Activated CD4-positive, CD25-positive, alpha-beta regulatory T cell treated with anti-CD3 and anti-CD28 coated beads, Interleukin-2, amount 50 U/mL, for 72 hours (primary cell): ENCODE results near the gene PDE8A.
A peak's percentile ranks its signal among the peaks of the same experiment; 100 is the strongest.
"Not testable (repeated sequence)": the region's sequence is repeated elsewhere in the genome, so short reads cannot be mapped to it uniquely, and the experiment has no call there.

Experiments
- DNase-seq: peaks from one replicate; pipeline ENCODE4 v3.0.0; 2021

The PDE8A gene

DNA sequence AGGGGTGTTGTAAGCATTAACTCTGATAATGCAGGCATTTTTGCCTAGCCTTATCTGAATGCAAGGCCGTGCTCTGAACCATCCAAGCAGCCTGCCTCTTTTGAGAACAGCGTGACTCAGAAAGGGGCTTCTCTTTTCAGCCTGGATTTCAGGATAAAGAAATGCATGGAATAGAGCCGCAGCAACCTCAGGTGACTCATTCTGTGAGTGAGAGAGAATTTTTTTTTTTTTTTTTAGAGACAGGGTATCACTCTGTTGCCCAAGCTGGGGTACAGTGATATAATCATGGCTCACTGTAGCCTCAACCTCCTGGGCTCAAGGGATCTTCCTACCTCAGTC is 20.6 kb upstream of the PDE8A start:
- DNase-seq, result no peak

GRCh38 chr15:84961707-84962106 is 19.9 kb upstream of the PDE8A start:
- DNase-seq, result no peak

GRCh38 chr15:84962955-84963354 is 18.7 kb upstream of the PDE8A start:
- no peak for DNase-seq

GRCh38 chr15:84967380-84967779 is 14.3 kb upstream of the PDE8A start:
- DNase-seq, result no peak

DNA sequence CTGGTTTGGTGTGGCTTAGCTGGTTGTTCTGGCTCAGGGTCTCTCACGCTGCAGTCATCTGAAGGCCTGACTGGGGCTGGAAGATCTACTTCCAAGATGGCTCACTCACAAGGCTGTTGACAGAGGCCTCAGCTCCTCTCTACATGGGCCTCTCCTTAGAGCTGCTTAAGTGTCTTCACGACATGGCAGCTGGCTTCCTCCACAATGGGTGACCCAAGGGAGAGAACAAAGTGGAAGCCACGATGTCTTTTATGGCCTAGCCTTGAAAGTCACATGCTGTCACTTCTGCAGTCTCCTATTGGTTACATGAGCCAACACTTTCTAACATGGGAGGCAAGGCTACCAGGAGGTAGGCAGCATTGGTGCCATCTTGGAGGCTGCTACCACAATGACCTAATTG is 13.4 kb upstream of the PDE8A start:
- no peak for DNase-seq

GRCh38 chr15:84969257-84969656 is 12.4 kb upstream of the PDE8A start:
- no peak for DNase-seq

DNA sequence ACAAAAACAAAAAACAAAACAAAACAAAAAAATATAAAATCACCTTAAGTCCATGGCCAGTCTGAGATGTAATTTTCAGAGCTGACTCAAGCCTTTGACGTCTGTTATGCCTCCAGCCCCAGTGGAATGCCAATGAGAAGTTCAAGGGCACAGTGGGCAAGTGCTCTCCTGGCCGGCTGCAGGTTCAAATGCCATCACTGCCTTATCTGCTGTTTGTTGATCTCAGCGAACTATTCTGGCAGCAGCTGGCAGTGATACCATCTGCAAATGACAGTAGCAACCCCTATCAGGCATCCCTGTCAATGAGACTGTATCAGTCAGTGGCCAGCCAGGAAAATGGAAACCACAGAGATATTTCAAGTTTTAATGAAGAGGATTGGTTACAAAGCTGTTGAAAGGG is 10.8 kb upstream of the PDE8A start:
- no peak for DNase-seq

GRCh38 chr15:84973492-84974460 is 7.9 kb upstream of the PDE8A start:
- no peak for DNase-seq

- DNase-seq, result no peak
Observed at GRCh38 chr15:84975871-84976351, 5.7 kb upstream of the PDE8A start.

GRCh38 chr15:84976746-84977345 is 4.8 kb upstream of the PDE8A start:
- no peak for DNase-seq

GRCh38 chr15:84979651-84980050 is 2.0 kb upstream of the PDE8A start:
- DNase-seq, result no peak

GRCh38 chr15:84980196-84981053 is 1.2 kb upstream of the PDE8A start:
- peak; percentile 84 for DNase-seq

- DNase-seq, result peak; percentile 96
Observed at GRCh38 chr15:84981054-84981710, 474 bp upstream of the PDE8A start.

GRCh38 chr15:84982301-84982920 is 755 bp downstream of the PDE8A start:
- peak; percentile 59 for DNase-seq

DNA sequence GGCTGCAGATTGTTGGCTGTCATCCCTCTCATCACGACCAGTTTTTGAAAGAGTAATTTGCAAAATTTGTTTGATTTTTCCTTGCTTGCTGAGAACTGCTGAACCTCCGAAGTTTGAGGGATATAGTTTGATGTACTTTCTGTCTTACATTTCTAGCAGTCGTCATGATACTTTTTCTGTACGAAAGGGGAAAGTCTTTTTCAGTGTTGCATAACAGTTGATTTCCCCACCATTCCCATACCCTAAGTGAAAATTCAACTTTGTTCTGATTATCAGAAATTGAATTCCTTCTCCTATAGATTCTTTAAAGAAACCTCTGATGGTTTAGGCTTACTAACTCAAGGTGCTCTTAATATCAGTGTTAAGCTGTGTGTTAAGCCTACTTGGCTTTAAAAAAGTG is 1.6 kb downstream of the PDE8A start:
- DNase-seq, result no peak

GRCh38 chr15:84983711-84984110 is 2.1 kb downstream of the PDE8A start:
- no peak for DNase-seq

- DNase-seq, result no peak
Observed at GRCh38 chr15:84985158-84985557, 3.5 kb downstream of the PDE8A start.

- DNase-seq, result not testable (repeated sequence)
Observed at GRCh38 chr15:84987351-84987750, 5.7 kb downstream of the PDE8A start.

GRCh38 chr15:84987949-84988624 is 6.4 kb downstream of the PDE8A start:
- no peak for DNase-seq

DNA sequence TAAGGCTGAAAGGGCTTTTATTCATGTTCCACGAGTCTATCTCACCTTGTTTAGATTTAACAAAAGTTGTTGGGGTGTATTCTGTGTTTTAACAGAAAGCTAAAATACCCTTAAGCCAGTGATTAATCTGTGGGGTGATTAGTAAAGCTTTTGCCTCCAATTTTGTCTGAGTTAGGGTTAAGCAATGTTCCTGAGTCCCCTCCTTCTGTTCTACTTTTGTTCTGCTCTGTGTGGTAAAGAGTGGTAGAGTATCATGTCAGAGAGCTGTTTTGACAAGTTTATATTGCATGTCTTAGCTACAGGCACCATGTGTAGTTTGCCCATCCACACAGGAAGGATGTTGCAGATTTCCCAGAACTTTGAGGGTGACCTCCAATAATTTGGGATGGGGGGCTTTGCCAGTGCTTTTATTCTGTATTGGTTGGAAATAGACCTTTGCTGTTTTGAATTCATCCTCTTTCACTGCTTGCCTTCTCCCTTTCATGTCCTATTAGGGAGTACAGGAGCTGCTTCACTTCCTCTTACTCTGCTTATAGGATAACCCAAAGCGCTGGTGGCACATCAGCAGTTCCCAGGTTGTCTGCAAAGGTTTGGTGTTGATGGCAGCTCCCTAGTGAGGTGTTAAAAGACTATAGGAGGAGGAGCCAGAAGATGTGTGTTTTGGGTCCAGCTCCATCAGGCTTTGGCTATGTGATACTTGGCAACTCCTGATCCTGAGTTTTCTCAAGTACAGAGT is 7.4 kb downstream of the PDE8A start:
- no peak for DNase-seq

DNA sequence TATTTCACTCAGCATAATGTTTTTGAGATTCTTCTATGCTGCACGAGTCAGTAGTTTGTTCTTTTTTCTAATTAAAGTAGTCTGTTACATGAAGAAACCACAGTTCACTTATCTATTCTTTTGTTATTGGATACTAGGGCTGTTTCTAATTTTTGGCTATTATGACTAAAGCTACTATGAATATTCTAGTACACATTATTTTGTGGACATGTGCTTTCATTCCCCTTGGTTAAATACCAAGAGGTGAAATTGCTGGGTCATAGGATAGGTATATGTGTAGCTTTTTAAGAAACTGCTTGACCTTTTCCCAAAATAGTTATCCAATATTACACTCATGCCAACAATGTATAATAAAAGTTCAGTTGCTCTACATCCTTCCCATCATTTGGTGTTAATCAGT is 8.9 kb downstream of the PDE8A start:
- no peak for DNase-seq
